GM19099 (cell line): ENCODE results near the gene NECTIN2.
"Not testable (repeated sequence)": the region's sequence is repeated elsewhere in the genome, so short reads cannot be mapped to it uniquely, and the experiment has no call there.

Source experiments
- POLR2A ChIP-seq: IDR thresholded peaks from 3 replicates; pipeline ENCODE4 v1.6.1; 2011; ENCODE audit warnings: low read depth; ENCODE audit not compliant: insufficient read length; ENCODE audit errors: extremely low read depth

NECTIN2 gene

DNA sequence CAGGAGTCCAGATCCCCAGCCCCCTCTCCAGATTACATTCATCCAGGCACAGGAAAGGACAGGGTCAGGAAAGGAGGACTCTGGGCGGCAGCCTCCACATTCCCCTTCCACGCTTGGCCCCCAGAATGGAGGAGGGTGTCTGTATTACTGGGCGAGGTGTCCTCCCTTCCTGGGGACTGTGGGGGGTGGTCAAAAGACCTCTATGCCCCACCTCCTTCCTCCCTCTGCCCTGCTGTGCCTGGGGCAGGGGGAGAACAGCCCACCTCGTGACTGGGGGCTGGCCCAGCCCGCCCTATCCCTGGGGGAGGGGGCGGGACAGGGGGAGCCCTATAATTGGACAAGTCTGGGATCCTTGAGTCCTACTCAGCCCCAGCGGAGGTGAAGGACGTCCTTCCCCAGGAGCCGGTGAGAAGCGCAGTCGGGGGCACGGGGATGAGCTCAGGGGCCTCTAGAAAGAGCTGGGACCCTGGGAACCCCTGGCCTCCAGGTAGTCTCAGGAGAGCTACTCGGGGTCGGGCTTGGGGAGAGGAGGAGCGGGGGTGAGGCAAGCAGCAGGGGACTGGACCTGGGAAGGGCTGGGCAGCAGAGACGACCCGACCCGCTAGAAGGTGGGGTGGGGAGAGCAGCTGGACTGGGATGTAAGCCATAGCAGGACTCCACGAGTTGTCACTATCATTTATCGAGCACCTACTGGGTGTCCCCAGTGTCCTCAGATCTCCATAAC is 59.5 kb downstream of the NECTIN2 start, which contains the start of gene APOE:
Gene APOE (plus strand): TSS at position 360 of the 724 bp plus-strand sequence. CDS start 829 bp downstream, outside the sequence.
- no peak for TF ChIP-seq POLR2A

DNA sequence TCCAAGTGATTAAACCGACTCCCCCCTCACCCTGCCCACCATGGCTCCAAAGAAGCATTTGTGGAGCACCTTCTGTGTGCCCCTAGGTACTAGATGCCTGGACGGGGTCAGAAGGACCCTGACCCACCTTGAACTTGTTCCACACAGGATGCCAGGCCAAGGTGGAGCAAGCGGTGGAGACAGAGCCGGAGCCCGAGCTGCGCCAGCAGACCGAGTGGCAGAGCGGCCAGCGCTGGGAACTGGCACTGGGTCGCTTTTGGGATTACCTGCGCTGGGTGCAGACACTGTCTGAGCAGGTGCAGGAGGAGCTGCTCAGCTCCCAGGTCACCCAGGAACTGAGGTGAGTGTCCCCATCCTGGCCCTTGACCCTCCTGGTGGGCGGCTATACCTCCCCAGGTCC is 61.5 kb downstream of the NECTIN2 start:
- TF ChIP-seq POLR2A = no peak

DNA sequence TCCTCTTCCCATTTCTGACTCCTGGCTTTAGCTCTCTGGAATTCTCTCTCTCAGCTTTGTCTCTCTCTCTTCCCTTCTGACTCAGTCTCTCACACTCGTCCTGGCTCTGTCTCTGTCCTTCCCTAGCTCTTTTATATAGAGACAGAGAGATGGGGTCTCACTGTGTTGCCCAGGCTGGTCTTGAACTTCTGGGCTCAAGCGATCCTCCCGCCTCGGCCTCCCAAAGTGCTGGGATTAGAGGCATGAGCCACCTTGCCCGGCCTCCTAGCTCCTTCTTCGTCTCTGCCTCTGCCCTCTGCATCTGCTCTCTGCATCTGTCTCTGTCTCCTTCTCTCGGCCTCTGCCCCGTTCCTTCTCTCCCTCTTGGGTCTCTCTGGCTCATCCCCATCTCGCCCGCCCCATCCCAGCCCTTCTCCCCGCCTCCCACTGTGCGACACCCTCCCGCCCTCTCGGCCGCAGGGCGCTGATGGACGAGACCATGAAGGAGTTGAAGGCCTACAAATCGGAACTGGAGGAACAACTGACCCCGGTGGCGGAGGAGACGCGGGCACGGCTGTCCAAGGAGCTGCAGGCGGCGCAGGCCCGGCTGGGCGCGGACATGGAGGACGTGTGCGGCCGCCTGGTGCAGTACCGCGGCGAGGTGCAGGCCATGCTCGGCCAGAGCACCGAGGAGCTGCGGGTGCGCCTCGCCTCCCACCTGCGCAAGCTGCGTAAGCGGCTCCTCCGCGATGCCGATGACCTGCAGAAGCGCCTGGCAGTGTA is 62.2 kb downstream of the NECTIN2 start:
- no peak for TF ChIP-seq POLR2A

DNA sequence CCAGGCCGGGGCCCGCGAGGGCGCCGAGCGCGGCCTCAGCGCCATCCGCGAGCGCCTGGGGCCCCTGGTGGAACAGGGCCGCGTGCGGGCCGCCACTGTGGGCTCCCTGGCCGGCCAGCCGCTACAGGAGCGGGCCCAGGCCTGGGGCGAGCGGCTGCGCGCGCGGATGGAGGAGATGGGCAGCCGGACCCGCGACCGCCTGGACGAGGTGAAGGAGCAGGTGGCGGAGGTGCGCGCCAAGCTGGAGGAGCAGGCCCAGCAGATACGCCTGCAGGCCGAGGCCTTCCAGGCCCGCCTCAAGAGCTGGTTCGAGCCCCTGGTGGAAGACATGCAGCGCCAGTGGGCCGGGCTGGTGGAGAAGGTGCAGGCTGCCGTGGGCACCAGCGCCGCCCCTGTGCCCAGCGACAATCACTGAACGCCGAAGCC is 62.8 kb downstream of the NECTIN2 start:
- no peak for TF ChIP-seq POLR2A

GRCh38 chr19:44909775-44910174 is 63.7 kb downstream of the NECTIN2 start:
- no peak for TF ChIP-seq POLR2A

GRCh38 chr19:44912854-44913253 is 66.8 kb downstream of the NECTIN2 start:
- no peak for TF ChIP-seq POLR2A

GRCh38 chr19:44914433-44915206 is 68.5 kb downstream of the NECTIN2 start, which contains the start of gene APOC1:
APOC1 (plus strand) TSS chr19:44914608; CDS start chr19:44914892, 284 bp downstream.
- not testable (repeated sequence) for TF ChIP-seq POLR2A

DNA sequence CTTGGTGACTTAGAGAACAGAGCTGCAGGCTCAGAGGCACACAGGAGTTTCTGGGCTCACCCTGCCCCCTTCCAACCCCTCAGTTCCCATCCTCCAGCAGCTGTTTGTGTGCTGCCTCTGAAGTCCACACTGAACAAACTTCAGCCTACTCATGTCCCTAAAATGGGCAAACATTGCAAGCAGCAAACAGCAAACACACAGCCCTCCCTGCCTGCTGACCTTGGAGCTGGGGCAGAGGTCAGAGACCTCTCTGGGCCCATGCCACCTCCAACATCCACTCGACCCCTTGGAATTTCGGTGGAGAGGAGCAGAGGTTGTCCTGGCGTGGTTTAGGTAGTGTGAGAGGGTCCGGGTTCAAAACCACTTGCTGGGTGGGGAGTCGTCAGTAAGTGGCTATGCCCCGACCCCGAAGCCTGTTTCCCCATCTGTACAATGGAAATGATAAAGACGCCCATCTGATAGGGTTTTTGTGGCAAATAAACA is 78.2 kb downstream of the NECTIN2 start:
- no peak for TF ChIP-seq POLR2A

DNA sequence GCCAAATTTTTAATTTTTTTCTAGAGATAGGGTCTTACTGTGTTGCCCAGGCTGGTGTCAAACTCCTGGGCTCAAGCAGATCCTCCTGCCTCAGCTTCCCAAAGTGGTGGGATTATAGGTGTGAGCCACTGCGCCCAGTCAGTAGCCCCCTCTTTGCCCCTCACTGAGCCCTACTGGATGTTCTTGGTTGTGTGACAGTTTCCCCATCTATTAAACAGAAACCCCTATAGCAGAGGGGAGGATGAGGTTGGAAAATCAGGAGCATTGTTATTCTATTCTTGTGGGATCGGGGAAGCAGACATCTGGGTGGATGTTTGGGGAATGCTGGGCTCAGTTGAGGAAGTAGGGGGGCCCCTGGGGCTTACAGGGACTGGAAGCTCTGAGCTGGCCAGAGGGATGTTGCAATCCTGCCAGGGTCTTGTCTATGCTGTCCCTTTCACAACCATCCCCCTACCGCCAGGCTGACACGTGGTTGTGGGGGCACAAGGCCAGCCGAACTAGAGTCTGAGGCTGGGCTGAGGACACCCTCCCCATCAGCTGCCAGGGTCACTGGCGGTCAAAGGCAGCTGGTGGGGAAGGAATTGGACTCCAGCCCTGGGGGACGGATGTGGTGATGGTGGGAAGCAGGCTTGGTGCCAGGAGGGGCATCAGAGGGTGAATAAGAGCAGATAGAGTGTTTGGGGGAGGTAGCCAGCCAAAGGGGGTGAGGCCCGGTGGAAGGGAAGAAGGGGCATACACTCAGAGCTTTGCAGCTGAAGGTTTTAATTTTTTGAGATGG is 79.2 kb downstream of the NECTIN2 start:
- TF ChIP-seq POLR2A = no peak

- no peak for TF ChIP-seq POLR2A
These were observed 81.6 kb downstream of the NECTIN2 start for GRCh38 chr19:44927746-44928145.

DNA sequence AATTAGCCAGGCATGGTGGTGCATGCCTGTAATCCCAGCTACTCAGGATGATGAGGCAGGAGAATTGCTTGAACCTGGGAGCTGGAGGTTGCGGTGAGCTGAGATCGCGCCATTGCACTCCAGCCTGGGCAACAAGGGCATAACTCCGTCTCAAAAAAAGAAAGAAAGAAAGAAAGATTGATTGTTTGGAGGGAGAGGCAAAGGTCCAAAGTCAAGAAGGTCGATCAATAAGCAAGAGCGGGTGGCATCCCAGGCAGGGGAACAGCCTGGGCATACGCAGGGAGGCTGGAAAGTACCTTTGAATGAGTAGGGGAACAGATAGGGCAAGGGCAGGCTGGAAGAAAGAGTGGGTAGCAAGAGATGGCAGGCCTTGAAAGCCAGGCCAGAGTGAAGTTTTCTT is 84.0 kb downstream of the NECTIN2 start:
- TF ChIP-seq POLR2A = no peak

DNA sequence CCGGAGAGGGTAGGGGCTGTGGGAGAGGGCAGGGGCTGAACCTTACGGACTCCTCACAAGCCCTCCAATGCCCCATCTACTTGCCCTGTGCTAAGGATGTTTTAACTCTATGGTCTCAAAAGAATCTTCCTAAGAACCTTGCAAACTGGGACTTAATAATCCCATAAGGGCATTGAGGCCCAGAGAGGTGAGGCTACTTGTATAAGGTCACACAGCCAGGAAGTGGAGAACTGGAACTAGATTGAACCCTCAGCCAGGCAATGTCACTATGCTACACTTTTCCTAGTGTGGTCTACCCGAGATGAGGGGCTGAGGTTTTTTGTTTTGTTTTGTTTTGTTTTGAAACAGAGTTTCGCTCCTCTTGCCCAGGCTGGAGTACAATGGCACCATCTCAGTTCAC is 85.4 kb downstream of the NECTIN2 start:
- no peak for TF ChIP-seq POLR2A
